GM11168 (cell line): Measurements from ENCODE around the gene PPFIA2.
"Not testable (repeated sequence)": the region's sequence is repeated elsewhere in the genome, so short reads cannot be mapped to it uniquely, and the experiment has no call there.

Experiments
- in situ Hi-C: fragments of 300-500 bp; cut with MboI; formaldehyde crosslinking; loops from one replicate; pipeline ENCODE4 v1.12.0; 2022; ENCODE audit warnings: low sequenced_read_pairs; ENCODE audit not compliant: unreplicated experiment

Gene PPFIA2

DNA sequence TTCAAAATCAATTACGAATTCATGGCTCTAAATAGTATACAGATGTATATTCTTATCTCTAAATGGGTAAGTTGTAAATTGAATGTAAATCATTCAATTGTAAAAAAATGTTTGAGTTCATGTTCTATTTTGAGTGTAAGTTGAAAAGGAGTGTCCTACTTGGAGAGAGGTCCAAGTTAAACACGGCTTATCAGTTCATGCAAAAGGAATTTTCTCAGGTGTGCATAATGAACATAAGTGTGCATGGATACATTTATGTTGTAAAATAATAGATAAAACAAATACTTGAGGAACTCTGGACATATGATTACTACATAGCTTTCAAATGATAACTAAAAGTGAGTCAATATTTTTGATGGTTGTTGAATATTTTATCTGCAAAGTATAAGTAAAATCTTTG lies 79.5 kb downstream of the PPFIA2 start:
- in situ Hi-C loops, result no loop called here

DNA sequence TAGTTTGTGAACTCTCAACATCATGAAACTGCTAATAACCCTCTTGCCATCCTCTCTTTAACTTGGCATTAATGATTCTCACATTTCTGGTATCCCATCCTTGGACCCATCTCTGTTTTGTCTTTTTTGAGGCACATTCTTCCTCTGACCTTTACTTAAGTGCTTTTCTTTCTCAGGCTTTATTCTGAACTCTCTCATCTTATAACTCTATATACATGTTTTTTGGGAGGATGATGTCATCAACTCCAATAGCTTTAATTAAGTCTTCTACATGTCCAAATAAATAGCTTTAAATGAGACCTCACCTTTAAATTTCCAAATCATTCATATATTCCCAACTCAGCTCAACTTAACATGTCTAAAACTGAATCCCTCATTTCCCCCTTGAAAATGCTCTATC lies 88.4 kb downstream of the PPFIA2 start:
- in situ Hi-C loops, result loop anchor here (25.0 kb wide), 1 partner anchor 667 kb away; no protein-coding TSS in a partner anchor

DNA sequence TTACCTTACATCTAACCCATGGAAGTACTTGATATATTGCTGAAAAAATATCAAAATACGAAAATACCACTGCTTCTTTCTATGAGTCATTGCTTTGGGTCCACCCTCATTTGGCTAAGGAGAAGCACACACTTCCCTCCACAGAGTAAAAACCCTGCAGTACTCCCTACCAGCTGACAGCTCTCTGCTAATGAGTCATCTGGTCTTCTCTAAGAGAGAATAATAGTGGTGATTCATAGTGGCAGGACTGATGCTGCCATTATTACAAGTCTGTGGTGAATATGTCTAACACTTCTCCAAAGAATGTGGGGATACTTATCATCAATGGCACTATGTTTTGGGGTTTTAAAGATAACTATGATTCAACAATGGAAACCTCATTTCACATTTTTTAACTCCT lies 90.7 kb downstream of the PPFIA2 start:
- in situ Hi-C loops, result loop anchor here (25.0 kb wide), 1 partner anchor 669 kb away; no protein-coding TSS in a partner anchor

DNA sequence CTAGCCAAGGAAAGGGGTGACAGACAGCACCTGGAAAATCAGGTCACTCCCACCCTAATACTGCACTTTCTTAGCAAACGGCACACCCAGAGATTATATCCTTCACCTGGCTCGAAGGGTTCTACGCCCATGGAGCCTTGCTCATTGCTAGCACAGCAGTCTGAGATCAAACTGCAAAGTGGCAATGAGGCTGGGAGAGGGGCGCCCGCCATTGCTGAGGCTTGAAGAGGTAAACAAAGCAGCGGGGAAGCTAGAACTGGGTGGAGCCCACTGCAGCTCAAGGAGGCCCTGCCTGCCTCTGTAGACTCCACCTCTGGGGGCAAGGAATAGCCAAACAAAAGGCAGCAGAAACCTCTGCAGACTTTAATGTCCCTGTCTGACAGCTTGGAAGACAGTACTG lies 99.8 kb downstream of the PPFIA2 start:
- in situ Hi-C loops, result loop anchor here (25.0 kb wide), 1 partner anchor 678 kb away; no protein-coding TSS in a partner anchor

DNA sequence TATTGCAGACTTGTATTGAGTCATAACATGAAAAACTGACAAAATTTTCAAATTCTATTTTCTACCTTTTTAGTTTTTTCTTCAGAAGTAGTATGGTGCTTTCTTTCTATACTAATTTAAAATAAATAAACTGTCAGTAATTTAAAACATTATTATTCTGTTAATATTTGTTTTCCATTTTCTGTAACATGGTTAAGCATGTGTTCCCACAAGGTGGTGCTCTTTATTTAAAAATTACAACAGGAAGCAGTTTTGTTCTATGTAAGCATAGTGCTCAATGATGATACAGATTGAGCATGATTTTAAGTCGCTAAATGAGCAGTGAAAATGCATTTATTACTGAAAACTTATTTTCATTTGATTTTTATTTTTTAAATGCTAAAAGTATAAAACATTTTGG lies 114.6 kb downstream of the PPFIA2 start:
- in situ Hi-C loops, result no loop called here

DNA sequence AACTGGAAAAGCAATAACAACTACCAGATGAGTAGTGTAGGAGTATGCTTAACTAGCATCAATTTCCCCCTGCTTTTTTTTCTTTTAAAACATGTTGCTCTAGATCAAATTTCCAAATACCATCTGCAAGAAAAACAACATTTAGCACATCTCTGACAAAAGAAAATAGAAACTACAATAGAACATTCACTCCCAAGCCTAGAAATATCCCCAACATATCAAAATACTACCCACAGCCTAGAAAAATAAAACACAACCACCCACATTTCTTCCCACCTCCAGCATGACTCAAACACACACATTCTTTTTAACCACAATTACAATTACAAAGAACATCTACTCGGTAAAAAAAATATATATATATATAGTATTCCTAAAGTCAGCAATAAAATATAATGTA lies 120.0 kb downstream of the PPFIA2 start:
- in situ Hi-C loops, result no loop called here

DNA sequence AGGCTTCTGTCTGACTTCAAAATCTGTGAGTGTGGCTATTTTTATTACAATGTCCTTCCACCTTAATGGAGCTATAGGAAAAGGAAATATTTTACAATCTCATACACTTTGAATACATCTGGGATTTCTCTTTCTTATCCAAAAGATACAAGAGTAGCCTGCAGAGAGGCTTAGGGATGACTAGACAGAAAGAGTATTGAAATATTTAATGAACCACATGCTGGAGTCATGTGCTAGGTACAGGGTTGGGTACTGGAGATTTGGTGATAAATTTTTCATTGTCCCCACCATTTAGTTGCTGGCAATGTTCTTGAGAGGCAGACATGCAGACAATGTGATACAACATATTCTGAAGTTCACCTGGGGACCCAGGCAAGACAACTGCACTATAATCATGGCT lies 126.0 kb downstream of the PPFIA2 start:
- in situ Hi-C loops, result no loop called here

DNA sequence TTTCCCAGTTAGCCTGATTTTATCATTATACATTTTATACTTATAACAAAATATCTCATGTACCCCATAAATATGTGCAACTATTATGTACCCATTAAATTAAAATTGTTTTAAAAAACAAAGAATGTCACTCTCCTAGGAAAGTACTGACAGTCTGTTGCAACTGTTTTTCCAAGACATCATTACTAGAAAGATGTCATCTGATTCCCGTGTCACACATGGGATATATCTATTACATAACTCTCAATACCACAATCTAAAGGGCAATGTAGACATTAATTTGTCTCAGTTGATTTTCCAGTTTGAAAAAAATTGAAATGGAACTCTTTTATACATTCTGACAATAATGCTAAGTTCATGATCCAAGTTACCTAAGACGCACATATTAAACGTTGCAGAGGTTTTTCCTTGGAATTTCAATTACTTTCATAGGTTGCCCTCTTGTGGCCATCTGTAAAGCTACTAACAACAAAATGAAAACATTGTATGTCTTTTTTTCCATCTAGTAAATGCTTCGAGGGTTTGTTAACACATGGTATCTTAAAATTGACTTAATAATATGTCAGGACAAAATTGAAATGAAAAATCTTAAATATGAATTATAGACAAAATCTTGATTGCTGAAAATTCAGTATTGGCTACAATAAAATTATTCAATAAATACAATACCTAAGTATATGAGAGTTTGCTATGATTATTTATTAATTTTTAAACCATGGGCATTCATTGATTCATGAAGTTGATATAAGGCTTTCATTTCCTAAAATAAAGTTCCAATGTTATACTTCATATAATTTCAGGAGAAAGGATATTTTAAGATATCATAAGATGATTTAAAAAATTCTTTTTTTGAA lies 131.6 kb downstream of the PPFIA2 start:
- in situ Hi-C loops, result no loop called here

DNA sequence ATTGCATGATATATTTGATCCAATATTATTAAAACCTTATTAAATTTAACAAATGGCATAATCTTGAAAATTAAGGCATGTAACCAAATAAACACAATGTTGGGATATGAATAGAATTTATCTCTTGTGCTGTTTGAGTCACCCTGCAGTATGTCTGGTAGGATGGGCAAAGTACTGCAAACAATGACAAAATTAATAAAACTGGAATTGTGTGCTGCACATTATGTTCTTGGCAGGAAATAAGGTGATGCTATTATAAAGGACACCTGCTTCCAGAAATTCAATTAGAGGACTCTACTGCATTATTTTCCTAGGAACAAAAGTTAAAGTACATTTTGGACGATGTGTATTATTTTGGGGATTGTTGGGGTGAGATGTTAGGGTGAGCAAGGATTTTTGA lies 132.7 kb downstream of the PPFIA2 start:
- in situ Hi-C loops, result no loop called here

DNA sequence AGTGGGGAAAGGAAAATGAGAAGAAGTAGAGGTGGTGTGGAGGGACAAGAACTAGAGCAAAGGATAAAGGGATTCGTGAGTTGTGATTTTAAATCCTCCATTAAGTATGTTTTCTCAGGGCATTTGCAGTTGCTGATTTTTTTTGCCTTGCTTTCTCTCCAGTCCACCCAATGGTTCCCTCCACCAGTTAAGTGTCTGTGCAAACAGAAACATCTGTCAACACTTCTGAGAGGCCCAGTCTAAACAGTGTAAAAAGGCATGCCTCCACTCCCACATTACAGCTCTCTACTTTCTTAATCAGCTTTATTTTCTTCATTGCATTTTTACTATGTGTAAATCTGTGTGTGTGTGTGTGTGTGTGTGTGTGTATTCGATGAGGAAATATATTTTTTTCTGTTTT lies 141.2 kb downstream of the PPFIA2 start:
- in situ Hi-C loops, result no loop called here

DNA sequence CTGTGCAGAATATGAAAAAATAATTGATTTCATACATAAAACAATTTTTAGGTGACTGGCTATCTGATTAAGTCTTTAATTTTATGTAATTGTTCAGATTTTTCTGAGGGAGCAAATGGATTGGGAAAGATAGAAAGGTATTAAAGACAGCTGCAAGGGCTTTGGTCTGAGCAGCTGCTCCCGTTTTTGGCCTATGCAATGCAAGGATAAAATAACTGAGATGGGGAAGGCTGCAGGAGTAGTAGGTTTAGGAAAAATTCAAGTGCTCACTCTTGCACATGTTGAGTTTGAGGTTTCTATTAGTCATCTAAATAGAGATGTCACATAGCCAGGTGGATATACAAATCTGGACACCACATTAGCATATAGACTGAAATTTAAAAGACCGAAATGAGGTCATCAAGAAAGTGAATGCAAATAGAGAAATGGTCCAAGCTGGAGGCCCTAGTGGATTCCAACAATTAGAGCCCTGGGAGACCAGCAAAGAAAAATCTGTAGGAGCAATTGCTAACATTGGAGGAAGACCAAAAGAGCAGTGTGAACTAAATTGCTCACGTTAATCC lies 144.0 kb downstream of the PPFIA2 start:
- in situ Hi-C loops, result no loop called here

DNA sequence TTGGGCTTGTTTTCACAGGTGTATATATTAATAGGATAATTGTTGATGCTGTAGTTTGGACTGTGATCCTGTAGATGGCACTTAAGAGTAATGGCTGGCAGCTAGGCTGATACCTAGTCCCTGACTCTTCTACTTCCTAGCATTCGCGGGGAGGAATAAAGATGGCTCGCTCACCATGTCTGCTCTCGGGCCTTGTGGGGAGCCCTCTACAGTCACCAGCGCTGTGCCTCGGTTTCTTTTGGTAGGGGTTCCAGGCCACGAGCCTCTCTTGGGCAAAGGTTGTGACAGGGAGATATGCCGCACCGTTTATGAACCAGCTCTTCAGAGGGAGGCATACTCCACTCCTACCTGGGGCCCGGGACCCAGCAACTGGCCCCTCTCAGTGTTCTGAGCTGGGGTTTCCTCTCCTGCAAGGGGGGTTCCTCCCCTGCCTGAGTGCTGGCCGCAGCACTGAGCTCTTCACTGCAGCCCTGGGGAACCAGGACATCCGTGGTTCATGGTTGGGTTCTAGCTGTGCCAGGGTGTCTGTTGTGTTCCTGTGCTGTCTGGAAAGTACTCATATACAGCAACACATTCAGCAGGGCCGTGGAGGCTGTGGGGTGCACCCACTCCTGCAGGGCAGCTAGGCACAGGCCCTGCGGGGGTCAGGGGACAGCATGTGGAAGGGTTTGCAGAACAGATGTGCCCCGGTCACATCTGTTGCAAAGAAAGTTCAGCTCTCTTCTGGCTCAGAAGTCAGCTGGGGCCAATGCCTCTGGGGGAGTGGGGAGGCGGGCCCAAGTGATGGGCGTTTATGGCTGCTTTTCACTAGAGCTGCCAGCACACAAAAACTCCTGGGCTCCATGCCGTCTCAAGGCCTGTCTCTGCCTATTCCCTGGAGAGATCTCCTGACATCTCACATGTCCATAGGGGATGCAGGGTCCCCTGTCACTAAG lies 147.9 kb downstream of the PPFIA2 start:
- in situ Hi-C loops, result no loop called here

DNA sequence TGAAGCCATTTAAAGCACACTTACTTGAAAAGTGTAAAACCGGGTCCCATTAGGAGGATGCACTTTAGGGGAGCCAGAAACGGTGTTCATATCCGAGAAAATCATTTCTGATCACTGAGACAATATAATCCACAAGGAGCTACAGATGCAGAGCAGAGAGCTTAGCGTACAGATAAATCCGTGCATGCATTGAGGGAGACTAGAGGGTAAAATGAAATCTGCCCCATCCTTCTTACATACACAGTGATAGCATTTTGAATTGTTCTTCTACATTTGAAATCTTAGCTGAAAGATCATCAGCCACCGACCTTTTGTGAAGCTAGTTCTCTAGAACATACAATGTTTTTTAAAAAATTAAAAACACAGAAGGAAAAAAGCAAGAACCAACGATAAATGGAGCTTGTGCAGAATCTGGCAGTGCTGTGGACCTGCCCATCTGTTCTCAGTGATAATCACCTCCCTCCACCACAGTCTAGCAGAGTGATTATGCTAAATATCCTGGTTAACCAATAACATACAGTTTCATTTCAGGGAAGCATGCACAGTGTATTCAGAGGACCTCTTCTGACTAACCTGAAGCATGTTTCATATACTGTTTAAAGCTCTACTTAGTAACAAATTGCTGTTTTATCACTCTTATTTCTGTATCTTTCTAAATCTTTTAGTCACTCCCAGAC lies 161.1 kb downstream of the PPFIA2 start:
- in situ Hi-C loops, result no loop called here

DNA sequence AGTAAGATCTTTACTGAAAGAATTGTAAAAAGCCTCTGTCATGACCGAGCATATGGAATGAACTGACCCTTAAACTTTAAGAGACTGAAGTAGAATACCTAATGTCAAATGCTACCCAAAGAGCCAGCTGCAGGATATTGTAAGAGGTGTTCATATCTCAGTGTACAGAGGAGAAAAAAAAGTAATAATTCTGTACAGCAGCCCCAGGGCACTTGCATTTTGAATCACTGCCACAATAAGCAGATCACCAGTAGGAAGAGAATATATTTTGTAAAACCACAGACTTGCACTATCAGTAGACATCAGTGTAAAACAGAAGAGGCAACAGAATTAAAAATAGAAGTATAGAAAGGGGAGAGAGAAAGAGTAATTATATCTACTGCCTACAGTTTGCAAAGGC lies 162.6 kb downstream of the PPFIA2 start:
- in situ Hi-C loops, result no loop called here

DNA sequence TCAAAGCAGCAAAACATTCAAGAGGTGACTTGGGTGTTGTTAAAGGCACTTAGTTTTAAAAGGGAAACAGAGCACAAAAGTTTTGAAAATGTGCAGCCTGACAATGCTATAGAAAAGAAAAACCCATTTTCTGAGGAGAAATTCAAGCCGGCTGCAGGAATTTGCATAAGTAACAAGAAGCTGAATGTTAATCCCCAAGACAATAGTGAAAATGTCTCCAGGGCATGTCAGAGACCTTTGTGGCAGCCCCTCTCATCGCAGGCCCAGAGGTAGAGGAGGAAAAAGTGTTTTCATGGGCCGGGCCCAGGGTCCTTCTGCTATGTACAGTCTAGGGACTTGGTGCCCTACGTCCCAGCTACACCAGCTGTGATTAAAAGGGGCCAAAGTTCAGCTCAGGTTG lies 167.9 kb downstream of the PPFIA2 start:
- in situ Hi-C loops, result no loop called here

DNA sequence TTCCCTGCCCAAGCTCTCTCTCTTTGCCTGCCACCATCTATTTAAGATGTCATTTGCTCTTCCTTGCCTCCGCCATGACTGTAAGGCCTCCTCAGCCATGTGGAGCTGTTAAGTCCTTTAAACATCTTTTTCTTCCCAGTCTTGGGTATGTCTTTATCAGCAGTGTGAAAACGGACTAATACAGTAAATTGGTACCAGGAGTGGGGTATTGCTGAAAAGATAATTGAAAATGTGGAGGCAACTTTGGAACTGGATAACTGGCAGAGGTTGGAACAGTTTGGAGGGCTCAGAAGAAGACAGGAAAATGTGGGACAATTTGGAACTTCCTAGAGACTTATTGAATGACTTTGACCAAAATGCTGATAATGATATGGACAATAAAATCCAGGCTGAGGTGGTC lies 168.4 kb downstream of the PPFIA2 start:
- in situ Hi-C loops, result not testable (repeated sequence)

DNA sequence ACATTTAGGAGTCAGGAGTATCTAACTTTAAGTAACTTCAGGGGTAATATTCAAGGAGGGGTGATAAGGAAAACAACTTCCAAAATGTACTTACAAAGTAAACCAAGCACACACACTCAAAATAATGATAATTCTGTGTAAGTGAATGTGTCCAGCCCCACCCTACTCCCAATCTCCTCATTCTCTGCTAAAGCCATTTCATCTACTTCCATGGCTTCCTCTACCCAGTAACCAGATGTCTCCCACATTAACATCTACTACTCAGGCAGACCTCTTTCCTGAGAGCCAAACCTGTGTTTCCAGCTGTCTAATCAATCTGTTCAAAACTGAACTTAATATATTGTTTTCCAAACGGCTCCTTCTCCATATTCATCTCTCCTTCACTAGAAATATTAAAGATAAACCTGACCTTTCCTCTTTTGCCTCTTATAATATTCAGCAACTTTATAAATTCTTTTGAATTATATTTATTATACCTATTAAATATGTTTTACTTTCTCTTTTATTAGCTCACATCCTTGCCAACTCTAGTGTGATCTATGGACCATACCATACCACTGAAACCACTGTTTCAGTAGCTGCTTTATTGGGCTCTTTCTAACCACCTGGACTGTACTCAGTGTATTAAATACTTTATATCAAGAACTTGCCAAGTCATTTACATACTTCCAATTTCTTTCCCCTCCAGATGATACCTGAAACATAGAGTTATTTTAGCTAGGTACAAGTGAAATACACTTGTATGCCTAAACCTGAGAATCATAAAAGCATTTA lies 170.7 kb downstream of the PPFIA2 start:
- in situ Hi-C loops, result no loop called here

DNA sequence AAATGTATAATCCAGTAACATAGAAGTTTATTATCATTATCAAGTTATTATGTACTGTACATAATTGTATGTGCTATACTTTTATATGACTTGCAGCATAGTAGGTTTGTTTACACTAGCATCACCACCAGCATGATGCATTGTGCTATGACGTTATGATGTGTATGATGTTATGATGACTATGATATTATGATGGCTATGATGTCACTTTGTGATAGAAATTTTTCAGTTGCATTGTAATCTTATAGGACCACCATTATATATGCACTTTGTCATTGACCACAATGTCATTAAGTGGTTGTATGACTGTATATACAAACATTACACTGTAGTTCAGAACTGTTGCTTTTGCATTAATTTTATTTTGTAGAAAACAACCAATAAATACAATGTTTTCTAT lies 173.4 kb downstream of the PPFIA2 start:
- in situ Hi-C loops, result no loop called here

DNA sequence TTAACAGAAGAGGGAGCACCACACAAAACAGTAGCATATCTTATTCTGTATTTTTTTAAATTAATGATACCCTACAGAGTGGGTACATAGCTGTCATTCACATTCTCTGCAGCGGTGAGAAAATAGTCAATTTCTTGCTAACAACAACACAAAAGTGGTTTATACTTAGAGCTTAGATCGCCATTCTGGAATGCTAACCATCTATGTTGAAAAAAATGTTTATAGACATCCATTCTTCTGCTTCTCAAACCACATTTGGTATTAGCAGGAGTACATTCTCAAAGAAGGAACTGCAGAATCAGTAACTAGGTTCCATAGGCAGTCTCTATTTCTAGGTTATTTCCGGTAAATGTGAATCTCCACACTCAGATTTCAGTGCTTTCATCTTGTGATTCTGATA lies 185.9 kb downstream of the PPFIA2 start:
- in situ Hi-C loops, result no loop called here

DNA sequence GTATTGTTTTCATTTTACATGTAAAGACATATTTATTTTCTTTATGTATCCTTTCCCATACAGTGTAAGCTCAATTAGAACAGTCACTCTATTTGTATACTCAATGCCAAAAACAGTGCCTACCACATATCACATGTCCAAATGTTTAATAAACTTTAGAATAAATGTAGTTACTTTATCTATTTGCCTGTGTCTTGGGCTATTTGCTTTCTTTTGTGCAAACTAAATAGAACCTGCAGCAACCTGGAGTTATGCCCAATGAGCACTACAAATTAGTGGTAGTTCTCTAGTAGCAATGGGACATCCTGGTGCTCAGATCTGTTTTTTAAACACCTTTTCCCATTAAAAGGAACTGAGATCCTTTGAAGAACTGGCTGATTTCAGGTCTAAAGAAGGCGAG lies 186.7 kb downstream of the PPFIA2 start:
- in situ Hi-C loops, result no loop called here
